A673 (cell line): ENCODE data around the gene HDHD3.

ENCODE experiments used
- CTCF ChIP-seq: fragments of 300-800, 200-600 bp; sonication (generic); conservative IDR thresholded peaks from 2 replicates; pipeline ENCODE4 v1.5.1; 2017; ENCODE audit warnings: low read depth, mild to moderate bottlenecking, antibody characterized with exemption, low read length, moderate library complexity, mixed read lengths
- EZH2 ChIP-seq: fragments of 200-600 bp; sonication (generic); IDR thresholded peaks from 2 replicates; pipeline ENCODE4 v1.6.1; 2017; ENCODE audit warnings: borderline replicate concordance, low read depth, mild to moderate bottlenecking, mixed read lengths, antibody characterized with exemption, low read length; ENCODE audit not compliant: poor library complexity, severe bottlenecking

GRCh38 chr9:113370806-113371325, 5.9 kb downstream of the HDHD3 start:
- no peak for TF ChIP-seq CTCF
- TF ChIP-seq EZH2, result no peak
